GM18511 (cell line): Measurements from ENCODE around the gene TMEM60.
"Not testable (repeated sequence)": the region's sequence is repeated elsewhere in the genome, so short reads cannot be mapped to it uniquely, and the experiment has no call there.

Experiments
- ATAC-seq: cut with Tn5 transposase; IDR thresholded peaks from one replicate; pipeline ENCODE4 v1.9.1; 2021; ENCODE audit warnings: mild to moderate bottlenecking, moderate library complexity; ENCODE audit not compliant: unreplicated experiment

Gene TMEM60

GRCh38 chr7:77798394-77799077, at the start of gene TMEM60, which contains the start of gene PHTF2:
TSS of gene TMEM60 (minus strand) at chr7:77798434. CDS start at chr7:77794373, 4,061 bp downstream.
TSS of gene PHTF2 (plus strand) at chr7:77798773.
- ATAC-seq: peak; percentile 91

- no peak for ATAC-seq
Observed at GRCh38 chr7:77846317-77847092, 48.3 kb upstream of the TMEM60 start.

GRCh38 chr7:77843194-77843593, 45.0 kb upstream of the TMEM60 start:
- ATAC-seq: no peak

GRCh38 chr7:77839919-77840318, 41.7 kb upstream of the TMEM60 start:
- no peak for ATAC-seq

GRCh38 chr7:77838929-77839491, 40.8 kb upstream of the TMEM60 start:
- no peak for ATAC-seq

- no peak for ATAC-seq
Observed at GRCh38 chr7:77837966-77838365, 39.7 kb upstream of the TMEM60 start.

- no peak for ATAC-seq
Observed at GRCh38 chr7:77837275-77837674, 39.0 kb upstream of the TMEM60 start.

GRCh38 chr7:77836425-77836824, 38.2 kb upstream of the TMEM60 start:
- ATAC-seq: not testable (repeated sequence)

- no peak for ATAC-seq
Observed at GRCh38 chr7:77833136-77833535, 34.9 kb upstream of the TMEM60 start.

GRCh38 chr7:77831953-77832352, 33.7 kb upstream of the TMEM60 start:
- no peak for ATAC-seq

- no peak for ATAC-seq
Observed at GRCh38 chr7:77831481-77831880, 33.2 kb upstream of the TMEM60 start.

GRCh38 chr7:77830649-77831355, 32.6 kb upstream of the TMEM60 start:
- no peak for ATAC-seq

GRCh38 chr7:77827999-77828398, 29.8 kb upstream of the TMEM60 start:
- no peak for ATAC-seq

- ATAC-seq: no peak
Observed at GRCh38 chr7:77826300-77826699, 28.1 kb upstream of the TMEM60 start.

- no peak for ATAC-seq
Observed at GRCh38 chr7:77825131-77825530, 26.9 kb upstream of the TMEM60 start.

GRCh38 chr7:77824636-77825035, 26.4 kb upstream of the TMEM60 start:
- no peak for ATAC-seq

- peak; percentile 33 for ATAC-seq
Observed at GRCh38 chr7:77823787-77824186, 25.6 kb upstream of the TMEM60 start.

GRCh38 chr7:77822269-77822668, 24.0 kb upstream of the TMEM60 start:
- ATAC-seq: no peak

- no peak for ATAC-seq
Observed at GRCh38 chr7:77820967-77821366, 22.7 kb upstream of the TMEM60 start.

GRCh38 chr7:77819021-77819420, 20.8 kb upstream of the TMEM60 start:
- no peak for ATAC-seq

- no peak for ATAC-seq
Observed at GRCh38 chr7:77813180-77813579, 14.9 kb upstream of the TMEM60 start.
